A172 (cell line): ENCODE data around the gene NCAM1. TPM values are rescaled to one million over a fixed set of nuclear protein-coding genes. Genes with fewer than 3 reads are reported as not detected.

Source experiments
- DNase-seq: peaks from one replicate; pipeline ENCODE4 v3.0.0-alpha.2; 2015; ENCODE audit warnings: low spot score
- total RNA-seq: library from RNA; depleted of rRNA; stranded (reverse); fragments of >200 nt; shearing (Covaris generic); gene quantifications from 2 replicates; pipeline ENCODE4 v1.2.3, GENCODE V29; 2014

The NCAM1 gene
- total RNA-seq, 1 experiment from 2014 or later: 9.2 TPM

DNA sequence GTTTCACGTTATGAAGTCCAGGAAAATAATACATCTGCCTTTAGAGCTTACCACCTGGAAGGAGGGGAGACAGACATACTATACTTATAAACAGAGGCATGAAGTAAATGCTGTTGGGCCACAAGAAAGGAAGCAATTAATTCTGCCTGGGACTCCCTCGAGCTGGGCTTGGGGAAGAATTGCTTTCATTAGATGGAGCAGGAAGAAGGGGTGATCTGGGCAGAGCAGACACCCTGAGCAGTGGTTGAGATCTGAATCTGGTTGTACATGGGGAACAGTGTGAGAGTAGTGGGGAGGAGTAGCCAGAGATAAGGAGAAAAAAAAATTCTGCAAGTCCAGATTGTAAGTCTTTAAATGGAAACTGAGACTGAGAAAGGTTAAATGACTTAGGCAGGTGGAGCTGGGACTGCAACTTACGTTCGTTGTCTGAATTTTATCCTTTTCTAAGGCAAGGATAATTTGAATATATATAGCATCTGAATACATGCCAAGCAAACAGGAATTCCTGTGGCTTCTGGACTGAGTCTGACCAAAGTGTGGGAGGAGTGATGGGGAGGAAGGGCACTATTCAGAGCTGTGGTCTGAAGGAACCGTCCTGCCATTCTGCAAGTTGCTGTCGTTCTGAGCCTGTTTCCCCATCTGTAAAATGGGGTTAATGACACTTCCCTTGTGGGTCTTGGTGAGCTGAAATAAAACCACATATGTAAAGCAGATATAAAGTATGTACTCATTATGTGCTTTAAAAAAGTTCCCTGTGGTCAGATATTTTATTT lies 7.9 kb downstream of the NCAM1 start:
- DNase-seq: peak; percentile 43

DNA sequence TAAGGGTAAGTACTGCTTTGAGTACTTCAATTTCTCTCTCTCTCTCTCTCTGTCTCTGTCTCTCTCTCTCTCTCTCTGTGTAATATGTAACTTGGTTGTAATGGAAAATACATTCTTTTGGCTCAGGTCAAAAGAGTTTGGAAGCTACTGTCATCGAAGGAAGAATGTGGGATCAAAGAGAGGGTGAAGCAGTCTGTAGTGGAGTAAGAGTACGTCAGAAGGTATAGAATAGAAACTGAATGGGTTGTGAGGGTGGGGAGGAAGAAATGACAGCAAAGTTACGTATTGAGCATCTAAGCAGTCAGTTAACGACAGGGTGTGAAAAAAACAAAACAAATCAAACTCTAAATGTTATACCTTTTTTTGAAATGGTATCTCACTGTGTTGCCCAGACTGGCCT lies 10.0 kb downstream of the NCAM1 start:
- DNase-seq: no peak

DNA sequence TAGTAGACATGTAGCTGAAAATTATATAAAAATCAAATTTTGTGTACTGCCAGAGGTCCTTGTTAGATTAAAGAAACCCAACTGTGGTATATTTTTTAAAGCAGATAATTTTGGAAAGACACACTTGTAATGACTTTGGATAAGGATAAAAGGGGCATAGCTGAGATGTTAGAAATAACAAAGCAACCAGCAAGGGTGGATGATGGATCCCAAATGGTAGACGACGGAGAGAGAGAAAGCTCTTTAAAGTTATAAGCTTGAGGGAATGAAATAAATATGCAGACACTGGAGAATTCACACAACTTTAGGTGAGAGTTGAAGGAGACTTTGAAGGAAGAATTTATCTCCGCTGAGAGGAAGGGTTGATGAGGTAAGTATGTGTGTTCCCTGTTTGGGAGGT lies 10.6 kb downstream of the NCAM1 start:
- DNase-seq: no peak

DNA sequence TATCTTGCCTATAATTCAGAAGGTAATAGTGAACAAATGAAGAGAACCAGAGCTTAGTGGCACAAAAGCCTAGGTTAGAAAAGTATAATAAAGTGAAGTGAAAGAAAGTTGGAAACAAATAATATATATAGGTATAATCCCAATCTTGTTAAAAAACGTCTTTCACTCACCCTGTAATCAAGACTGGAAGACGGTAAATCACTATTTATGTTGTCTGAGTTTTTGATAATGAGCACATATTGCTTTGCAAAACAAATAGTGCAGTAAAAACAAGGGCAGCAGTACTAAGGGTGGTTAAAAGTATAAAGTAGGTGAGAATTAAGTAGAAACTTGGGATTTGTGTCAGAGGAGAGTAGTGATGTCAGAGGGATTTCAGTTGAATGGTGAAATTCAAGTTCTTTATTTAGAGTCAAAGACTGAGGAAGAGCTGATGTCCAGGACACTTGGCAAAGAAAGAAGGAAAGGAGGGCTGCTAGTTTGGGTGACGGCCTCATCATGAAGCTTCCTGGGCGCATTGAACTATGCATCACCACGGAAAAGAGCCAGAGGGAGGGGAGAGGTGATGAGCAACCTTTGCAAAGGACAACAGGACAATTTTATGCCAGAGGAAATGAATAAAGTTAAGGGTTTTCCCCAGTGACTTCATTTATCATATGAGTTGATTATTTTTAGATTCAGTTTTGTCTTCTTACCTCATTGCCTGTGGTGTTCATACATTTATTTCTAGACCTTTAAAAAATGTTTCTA lies 11.4 kb downstream of the NCAM1 start:
- DNase-seq: peak; percentile 57

DNA sequence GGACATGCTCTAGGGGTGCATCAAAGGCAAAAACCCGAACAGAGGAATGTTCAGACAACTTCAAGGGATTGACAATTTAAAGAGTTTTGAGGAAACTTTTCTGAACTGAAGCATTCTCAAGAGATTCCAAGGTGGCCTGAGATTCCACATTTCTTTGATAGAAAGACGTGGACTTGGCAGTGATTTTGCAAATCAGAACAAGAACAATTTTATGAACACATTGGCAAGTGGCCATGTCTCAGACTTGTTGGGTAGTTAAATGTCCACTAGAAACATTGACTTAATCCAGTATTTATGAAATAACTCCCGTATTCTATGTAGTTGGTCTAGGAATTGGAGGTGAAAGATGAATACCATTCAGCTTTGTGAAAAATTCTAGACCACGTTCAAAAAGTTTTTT lies 13.8 kb downstream of the NCAM1 start:
- no peak for DNase-seq

DNA sequence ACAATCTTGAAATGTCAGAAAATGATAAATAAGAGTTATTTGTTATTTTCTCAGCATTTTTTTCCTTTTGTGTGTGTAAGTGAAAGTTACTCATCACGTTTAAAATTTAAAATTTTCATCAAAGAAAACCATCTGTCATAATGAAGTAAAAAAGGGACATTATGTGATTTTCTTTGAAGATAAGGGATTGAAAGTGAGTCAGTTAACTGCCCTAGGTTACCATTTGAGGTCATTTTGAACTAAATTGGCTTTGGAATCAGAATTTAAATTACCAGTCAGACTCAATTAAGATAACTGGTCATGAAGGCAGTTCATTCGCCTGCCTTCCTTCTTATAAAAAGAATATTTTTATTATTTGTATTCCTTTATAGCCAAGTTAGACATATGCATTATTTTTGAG lies 14.3 kb downstream of the NCAM1 start:
- DNase-seq: no peak

DNA sequence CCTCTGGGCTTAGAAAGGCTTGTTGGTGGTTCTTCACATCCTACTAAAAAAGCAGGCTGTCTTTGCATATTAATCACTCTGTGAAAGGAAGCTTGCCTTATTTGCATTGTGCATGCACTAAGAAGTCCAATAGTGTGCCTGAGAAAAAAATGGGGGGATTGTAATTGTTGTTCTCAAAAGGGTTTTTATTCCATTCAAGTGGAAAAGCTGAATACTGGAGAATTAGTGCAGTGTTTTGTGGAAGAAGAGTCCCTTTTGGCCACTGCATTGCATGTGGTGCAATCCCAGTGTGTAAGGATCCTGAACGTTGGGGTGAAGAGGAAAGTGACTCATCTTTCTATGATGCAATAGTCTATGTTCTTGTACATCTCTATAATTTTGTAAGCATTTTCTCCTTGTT lies 16.5 kb downstream of the NCAM1 start:
- DNase-seq: peak; percentile 30

DNA sequence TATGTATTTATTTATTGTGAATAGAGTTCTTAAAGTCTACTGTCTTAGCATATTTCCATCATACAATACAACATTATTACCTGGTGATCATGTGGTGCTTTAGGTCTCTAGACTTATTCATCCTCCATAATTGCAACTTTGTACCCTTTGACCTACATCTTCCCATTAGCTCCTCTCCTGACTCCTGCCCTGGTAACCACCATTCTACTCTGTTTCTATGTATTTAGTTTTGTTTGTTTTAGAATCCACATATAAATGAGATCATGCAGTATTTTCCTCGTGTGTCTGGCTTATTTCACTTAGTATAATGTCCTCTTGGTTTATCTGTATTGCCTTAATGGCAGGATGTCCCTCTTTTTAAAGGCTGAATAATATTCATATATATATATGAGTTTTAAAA lies 22.7 kb downstream of the NCAM1 start:
- DNase-seq: no peak

DNA sequence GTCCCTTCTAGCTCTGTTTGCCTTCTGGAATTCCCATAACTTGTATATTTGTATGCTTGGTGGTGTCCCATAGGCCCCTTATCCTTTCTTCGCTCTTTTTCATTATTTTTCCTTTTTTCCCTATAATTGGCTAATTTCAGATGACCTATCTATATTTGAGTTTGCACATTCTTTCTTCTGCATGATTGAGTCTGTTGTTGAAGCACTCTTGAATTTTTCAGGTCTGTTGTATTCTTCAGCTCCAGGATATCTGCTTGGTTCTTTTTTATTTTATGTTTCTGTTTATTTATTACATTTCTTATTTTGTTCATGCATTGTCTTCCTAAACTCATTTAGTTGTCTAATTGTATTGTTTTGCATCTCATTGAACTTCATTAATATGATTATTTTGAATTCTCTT lies 28.0 kb downstream of the NCAM1 start:
- DNase-seq: no peak

DNA sequence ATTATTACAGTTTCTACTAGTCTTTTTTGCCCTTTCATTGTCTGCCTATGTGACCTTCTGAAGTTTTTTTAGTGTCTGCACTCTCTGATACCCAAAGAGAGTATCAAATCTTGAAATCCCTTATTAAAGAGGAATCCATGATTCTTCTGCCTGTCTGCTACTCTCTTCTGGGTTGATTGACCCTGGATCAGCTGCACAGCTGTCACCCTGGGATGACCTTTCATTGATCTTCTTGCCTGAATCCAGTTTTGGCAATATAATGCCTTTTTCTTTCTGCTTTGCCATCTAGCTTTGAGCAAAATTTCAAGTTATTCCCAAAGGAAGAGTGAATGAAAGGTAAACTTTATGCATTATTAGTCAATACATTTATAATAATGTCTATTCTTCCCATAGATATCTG lies 32.6 kb downstream of the NCAM1 start:
- DNase-seq: no peak

DNA sequence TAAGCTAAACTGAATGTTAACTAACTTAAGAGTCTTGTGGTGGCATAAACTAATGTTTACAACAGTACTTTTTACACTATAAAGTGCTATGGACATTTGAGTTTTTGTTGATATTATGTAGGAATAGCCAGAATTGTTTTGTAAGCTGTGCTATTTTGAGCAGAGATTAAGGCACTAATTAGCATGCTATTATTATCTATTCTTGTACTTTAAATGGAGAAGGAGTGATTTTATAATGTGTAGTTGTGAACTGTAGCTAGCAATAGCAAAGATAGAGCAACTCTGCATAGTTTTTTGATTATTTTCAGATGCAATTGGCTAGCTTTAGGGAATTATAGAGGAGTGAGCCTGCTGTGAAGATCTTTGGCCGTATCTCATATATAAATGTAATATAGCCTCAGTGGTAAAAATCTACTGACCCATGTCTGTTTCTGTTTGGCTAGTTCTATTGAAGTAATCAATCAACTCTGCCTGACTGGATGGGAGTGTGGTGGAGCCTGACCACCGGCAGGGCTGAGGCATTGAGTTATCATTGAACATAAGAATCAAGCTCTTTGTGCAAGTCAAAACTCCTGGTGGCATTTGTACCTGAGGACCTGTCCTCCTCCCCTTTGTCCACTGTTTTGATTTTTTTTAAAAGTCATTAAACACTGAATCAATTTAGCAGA lies 34.3 kb downstream of the NCAM1 start:
- DNase-seq: no peak

DNA sequence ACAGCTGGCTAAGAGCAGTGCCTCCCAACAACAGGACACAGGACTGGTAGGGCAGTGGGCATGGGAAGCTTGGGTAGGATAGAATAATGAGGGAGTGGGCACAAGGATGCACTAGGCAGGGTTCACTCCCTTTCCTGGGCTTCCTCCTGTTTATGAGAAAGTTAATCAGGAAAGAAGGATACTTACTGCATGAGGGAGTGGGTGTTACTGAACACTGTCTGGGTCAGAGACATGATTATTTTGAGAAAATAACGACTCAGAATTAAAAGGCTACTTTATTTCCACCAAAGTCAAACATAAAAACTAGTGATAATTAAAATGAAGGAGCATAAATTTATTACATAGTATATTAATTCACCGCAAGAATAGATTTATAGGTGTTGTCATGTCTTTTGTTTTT lies 35.8 kb downstream of the NCAM1 start:
- no peak for DNase-seq

DNA sequence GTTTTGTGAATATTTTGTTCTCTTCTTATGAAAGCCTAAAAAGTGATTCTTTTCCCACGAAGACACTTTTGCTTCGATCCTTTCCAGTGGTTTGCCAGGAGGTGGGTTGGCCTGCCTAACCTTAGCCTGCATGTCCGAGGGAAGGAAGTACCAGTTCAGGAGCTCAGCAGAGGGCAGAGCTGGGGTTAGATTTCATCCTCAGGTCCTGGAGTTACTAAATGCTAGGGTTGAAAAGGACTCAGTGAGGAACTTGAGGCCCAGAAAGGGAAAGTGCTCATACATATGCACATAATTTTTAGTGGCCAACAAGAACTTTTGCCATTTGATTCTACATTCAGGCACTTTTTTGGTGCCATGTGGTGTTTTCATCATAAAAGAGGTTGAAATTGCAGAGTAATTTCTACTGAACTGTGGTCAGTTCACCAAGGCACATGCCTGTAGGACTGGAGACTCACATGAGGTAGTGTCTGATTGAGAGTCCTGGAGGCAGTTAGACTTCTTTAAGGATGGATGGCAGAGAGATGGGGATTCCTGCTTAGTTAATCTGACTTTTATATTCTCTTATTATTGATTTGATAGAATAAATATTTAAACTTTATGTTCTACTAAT lies 36.7 kb downstream of the NCAM1 start:
- no peak for DNase-seq

DNA sequence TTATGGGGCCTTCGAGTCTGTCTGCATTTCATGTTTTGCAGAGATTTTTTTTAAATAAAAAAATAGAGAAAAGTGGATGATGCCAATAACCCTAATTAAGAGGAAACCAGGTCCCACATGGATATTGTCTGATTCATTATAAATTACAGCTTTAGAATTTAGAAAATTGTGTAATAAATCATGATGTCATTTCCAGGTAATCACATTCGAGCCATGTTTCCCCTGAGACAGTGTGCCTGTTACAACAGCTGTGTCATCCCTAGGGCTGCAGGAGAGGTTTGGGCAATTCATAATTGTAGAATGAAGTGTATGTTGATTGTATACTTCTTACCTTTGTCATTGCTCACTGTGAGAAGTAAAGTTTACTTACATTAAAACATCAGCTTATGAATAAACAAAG lies 38.3 kb downstream of the NCAM1 start:
- DNase-seq: no peak

DNA sequence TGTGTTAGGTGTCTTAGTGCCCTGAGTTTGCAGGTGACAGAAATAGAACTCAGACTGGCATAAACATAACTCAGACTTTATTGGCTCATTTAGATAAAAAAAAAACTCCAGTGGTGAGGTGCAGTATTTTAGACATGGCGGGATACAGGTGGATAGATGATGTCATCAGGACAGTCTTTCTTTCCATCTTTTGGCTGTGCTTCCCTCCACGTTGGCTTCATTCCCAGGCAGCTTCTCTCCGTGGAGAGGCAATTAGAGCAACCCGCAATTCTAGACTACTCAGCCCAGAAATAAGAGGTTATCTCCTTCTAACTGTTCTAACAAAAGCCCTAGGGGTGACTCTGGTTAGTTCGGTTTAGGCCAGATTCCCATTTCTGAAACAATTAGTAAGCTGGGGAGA lies 40.5 kb downstream of the NCAM1 start:
- peak; percentile 6 for DNase-seq

DNA sequence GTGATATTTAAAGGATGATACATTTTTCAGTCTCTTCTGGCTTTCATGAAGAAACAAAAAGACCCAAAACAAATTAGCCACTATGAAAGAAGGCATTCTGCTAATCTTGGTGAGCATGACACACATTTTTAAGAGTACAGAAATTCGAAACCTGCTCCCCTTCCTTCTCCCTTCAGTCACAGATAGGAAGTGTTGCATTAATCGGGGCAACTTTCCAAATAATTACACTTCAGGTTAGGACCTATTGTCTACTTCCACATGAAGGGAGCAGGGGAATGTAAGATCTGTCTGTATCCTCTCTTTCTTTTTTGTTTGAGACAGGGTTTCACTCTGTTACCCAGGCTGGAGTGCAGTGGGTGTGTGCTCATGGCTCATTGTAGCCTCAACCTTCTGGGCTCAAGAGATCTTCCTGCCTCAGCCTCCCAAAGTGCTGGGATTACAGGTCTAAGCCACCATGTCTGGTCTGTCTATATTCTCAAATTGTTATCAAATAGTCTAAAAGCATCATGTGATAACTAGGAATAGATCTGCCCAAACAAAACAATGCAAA lies 45.8 kb downstream of the NCAM1 start:
- DNase-seq: no peak

DNA sequence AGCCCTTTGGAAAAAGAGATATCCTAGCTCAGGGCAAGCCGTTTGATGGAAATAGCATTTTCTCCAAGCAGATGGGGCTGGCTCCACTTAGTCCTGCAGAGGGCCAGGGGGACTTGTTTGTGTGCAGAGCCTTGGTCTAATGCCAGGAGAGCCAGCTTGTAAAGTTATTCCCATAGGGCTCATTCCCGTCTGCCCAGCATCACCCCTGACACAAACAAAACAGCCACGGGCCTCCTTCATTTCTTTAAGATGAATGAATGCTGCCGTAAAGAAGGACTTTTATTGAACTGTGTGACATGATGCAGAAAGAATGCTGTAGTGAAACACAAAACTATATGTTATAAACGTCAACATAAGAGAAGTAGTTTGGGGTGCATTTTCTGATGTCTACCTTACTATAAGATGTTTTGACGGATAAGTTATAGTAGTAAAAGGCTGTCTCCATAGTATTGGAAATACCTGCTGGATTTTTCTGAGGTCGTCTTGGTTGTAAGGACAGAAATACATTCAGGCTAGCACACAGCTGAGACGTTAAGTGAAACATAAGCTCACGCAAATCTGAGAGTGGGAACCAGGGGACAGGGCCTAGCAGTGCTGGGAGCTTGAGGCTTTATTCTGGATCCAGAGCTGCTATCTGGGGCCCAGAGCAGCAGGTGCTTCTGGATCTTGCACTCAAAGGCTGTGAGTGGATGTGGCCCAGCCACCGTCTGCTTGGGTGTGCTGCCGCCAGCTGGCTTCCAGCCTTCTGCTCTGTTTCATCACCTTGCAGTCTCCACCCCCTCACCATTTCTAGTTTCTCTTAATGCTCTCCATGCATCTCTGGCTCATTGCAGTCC lies 53.3 kb downstream of the NCAM1 start:
- no peak for DNase-seq

DNA sequence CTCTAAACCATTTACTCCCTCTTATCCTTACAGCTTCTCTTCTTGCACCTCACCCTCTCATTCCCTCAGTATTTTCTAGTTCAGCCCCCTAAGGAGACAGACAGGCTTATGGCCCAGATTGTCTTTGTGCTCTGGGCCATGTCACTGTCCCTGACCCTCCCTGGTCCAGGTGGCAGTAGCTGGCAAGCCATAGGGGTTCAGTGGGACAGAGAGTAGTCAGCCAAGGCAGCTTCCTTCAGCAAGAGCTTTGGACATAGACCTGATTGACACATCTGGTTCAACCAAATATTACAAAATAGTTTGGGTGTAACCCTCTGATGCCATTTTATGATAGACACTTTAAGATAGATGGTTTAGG lies 53.9 kb downstream of the NCAM1 start:
- no peak for DNase-seq

DNA sequence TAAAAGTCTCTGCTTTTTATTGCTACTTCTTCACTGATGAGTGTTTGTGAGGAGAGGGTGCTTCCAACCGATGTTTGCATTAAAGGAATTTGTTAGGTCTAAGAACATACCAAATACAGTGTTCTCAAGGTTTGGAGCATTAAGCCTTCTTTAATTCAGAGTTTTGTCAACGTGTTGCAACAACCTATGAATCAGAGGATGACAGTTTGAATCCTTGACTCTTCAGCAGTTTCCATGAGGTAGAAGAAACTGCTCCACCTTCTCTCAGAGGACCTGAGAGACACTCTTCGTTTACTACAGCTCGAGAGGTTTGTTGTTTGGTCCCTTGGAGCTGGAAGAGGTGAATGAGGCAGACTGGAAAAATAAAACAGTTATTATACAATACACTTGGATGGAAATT lies 55.7 kb downstream of the NCAM1 start:
- no peak for DNase-seq

DNA sequence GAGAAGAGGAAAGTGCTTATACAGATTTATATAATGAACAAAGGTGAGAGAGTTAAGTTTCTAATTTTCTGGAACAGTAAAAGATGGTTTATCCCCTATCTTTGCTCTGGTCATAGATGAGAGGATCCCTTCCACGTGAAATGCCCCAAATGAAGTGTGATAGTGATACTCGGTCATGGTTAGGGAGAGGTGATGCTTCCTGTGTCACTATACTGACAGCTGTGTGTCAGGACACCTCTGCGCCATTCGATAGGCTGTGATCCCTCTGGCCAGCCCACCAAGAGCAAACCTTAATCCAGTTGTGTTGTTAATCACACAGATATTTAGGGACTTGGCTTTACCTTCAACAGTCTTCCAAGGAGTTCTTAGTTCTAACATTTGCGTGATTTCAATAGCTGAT lies 57.7 kb downstream of the NCAM1 start:
- DNase-seq: no peak

DNA sequence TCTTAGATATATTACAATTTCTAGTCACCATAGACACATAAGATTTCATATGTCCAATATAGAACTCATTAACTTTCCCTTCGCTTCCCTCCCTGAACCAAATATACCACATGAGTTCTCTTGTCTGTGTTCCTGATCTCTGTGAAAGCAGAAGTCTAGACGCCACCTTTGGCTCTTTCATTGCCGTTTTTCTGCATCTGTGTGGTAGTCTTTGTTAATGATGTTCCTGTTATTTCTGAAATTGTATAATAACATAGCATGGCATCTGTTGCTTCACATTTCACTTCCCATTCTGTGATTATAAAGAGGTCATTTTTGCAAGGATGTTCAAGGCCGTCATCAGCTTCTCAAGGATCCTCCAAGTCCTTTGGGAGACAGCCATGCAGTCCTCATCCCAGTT lies 58.5 kb downstream of the NCAM1 start:
- no peak for DNase-seq
